ENCODE measurements around the gene WFDC6.

DNA sequence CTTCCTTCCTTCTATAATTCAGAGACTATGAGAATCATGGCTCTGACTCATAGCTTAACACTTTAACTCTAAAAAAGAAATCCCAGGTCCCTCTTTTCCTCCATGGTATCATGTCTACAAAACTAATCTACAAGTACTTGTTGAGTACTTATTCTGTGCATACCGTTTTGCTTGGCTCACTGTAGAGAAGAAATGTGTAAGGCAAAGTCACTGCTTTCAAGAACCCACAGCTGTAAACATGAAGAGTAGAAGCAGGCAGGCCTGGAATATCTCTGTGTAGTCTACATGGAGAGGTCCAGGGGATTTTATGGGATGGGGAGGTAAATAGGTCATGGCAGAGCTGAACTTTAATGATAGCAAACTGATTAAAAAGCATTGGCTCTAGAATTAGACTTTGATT is 37.7 kb downstream of the WFDC6 start:
- no peak for TF ChIP-seq CTCF (IDR thresholded peaks at IDR 0.05)
- no peak for TF ChIP-seq POLR2A (IDR thresholded peaks at IDR 0.05)

Data from ovary (tissue), 3 donors.